GM12874 (cell line): ENCODE data around the gene ADAM33.

Experiments
- CTCF ChIP-seq: IDR thresholded peaks from 2 replicates; pipeline ENCODE4 v1.5.1; 2011; ENCODE audit warnings: low read depth, mild to moderate bottlenecking, control low read depth, low read length, moderate library complexity; ENCODE audit not compliant: insufficient read depth

The ADAM33 gene

DNA sequence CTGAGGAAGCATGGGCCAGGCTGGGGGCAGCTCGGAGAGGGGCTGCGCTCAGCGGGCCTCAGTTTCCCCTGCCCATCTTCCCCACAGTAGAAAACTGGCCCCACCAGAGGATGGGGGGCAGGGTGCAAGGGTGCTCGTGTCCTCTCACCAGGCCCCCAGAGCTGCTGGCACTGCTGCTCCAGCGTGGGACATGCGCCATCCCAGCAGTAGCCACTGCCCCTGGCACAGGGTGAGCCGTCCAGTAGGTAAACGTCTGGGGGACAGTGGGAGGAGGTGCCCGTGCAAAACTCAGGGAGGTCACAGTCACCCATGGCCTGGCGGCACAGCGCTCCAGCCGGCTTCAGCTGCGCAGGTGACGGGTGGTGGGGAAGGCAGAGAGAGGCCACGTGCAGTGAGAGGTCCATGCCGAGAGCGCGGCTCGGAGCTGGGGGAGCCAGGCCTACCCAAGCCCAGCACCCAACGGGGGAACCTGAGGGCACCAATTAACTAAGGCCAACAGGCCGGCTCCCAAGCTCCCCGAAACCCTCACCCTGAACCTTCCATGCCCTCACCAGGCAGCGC is 9.7 kb downstream of the ADAM33 start:
- no peak for TF ChIP-seq CTCF

DNA sequence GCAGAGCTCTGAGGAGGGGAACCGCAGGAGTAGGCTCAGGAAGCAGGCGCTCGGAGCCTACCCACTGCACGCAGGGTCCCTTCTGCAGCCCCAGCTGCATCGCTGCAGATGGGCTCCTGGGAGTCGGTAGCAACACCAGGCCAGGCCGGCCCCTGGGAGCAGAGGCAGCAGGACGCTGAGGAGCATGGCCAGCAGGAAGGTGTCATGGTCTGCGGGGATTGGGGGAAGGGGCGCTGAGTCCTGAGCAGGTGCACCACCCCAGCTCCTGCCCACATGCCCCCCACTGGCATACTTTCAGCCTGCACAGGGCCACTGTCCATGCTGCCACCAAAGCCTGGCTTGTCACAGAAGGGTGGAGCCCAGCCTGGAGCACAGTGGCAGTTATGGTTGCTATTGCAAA is 10.9 kb downstream of the ADAM33 start:
- TF ChIP-seq CTCF = no peak

DNA sequence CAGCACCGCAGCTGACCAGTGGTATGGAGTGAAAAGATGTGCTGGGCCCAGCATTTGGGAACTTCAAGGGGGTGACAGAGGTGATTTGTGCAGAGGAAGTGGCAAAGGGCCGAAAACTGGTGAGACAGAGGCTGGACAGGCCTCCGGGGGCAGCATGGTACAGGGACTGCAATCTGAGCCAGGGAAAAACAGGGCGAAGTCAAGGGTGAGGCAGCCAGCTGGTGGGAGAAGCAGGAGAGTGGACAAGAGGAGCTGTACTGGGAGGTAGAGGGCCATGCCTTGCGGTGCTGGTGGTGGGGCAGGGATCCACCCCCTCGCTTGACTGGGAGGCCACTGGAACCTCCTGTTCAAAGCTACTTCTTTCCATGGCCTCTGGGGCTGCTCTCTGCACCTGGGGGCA is 11.3 kb downstream of the ADAM33 start:
- no peak for TF ChIP-seq CTCF

GRCh38 chr20:3669710-3670367 is 12.0 kb downstream of the ADAM33 start:
- no peak for TF ChIP-seq CTCF

GRCh38 chr20:3667434-3668037 is 14.3 kb downstream of the ADAM33 start:
- TF ChIP-seq CTCF = no peak

GRCh38 chr20:3663858-3664257 is 18.0 kb downstream of the ADAM33 start:
- no peak for TF ChIP-seq CTCF

DNA sequence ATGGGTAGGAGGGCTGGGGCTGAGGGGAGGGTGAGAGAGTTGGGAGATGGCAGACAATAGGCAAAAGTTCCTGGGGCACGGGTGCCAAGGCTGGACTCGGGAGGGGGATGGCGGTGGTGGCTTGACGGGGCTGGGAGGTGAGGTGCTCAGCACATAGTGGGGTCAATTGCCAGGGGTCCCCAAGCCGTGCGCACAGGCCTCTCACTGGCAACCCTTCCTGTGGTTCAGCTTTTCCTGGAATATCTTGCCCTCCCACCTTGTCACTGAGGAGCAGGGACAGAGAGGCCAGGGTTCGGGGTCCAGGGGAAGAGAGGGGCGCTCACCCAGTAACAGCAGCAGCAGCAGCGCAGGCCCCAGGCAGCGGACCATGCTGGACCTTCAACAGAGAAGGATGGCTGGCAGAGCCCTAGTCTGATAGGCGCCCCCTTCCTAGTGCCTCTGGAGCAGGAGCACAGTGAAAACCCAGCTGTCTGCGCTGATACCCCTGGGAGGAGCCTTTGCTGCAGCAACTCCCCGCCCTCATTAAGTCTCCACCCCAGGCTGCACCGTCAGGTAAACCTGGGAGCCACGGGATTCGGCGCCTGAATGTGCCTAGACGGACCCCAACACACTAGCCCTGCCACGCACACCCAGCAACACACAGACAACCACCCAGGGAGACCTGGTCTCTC is 18.6 kb downstream of the ADAM33 start, which contains the start of gene GFRA4:
Gene GFRA4, minus strand, starts transcription at position 369 of the 671 bp plus-strand sequence. Its CDS starts 0 bp downstream, at position 369.
- TF ChIP-seq CTCF = no peak
